Stimulated activated naive CD8-positive, alpha-beta T cell treated with anti-CD3 and anti-CD28 coated beads, Interleukin-15, Interleukin-2, amounts not matched to agents 100 ng/mL and 50 ng/mL, for 24 hours (primary cell): ENCODE data around the gene TRPM3.

Experiments
- H3K27ac Mint-ChIP-seq: one replicate; pipeline ENCODE4 v1.8.0; 2021; ENCODE audit warnings: mild to moderate bottlenecking, mixed read lengths
- H3K27me3 Mint-ChIP-seq: one replicate; pipeline ENCODE4 v1.8.0; 2021; ENCODE audit warnings: mixed read lengths
- H3K36me3 Mint-ChIP-seq: one replicate; pipeline ENCODE4 v1.8.0; 2021; ENCODE audit warnings: low read depth, mixed read lengths
- H3K4me1 Mint-ChIP-seq: one replicate; pipeline ENCODE4 v1.8.0; 2021; ENCODE audit warnings: low read depth, mixed read lengths
- H3K4me3 Mint-ChIP-seq: one replicate; pipeline ENCODE4 v1.8.0; 2021; ENCODE audit warnings: mild to moderate bottlenecking, mixed read lengths
- H3K9me3 Mint-ChIP-seq: one replicate; pipeline ENCODE4 v1.8.0; 2021; ENCODE audit warnings: mixed read lengths

TRPM3 gene

DNA sequence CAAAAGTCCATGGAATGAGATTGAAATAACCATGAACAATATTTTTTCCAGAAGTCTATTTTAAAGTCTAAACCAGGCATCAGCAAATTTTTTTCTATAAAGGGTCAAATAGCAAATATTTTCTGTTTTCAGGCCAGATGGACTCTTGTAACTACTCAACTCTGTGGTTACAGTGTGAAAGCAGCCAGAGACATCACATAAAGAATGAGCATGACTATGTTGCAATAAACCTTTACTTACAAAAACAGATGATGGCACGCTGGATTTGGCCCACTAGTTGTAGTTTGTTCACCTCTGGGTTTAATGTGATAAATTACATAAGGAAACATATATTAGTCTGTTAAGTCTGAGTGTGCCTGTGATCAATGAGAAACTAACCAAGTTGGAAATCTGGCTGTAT is 319.2 kb downstream of the TRPM3 start:
- Mint-ChIP-seq H3K27me3 (peaks cover 4% of the 10 kb centered on the region), H3K4me1 (no peaks in the 10 kb centered on the region), H3K27ac (no peak overlapping the region), H3K9me3 (no peaks in the 10 kb centered on the region), H3K36me3 (no peaks in the 10 kb centered on the region), H3K4me3 (no peak overlapping the region)

DNA sequence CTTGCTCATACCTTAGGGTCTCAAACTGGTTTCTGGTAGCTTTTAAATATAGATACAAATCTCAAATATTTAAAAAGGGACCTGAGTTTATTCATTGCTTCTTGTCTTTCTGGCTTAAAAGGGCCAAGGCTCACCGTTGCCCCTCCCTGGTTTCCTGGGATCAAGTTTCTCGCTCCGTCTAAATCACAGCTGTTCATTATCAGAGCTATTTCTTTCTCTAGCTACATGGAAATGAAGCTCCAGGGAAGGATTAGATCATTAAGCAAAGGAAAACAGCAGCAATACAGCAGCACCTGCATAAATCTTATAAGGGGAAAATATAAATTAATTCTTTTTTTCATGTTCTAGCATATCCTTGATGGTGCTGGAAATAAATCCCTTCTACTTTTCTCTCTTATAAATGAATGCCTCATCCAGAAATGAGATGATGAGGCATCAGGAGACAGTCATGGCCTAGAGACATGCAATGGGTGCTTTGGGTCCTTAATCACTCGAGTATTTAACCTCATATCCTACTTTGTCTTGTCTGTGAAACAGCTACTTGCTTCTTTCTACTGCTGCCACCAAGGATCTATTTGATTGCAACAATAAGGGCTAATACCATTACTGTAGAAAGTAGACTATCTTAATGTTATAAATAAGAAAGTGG is 320.1 kb downstream of the TRPM3 start:
- no peak overlapping the region for H3K27ac Mint-ChIP-seq
- peaks cover 4% of the 10 kb centered on the region for H3K27me3 Mint-ChIP-seq
- no peaks in the 10 kb centered on the region for H3K4me1 Mint-ChIP-seq
- H3K4me3 Mint-ChIP-seq = no peak overlapping the region
- no peaks in the 10 kb centered on the region for H3K9me3 Mint-ChIP-seq
- H3K36me3 Mint-ChIP-seq = no peaks in the 10 kb centered on the region

DNA sequence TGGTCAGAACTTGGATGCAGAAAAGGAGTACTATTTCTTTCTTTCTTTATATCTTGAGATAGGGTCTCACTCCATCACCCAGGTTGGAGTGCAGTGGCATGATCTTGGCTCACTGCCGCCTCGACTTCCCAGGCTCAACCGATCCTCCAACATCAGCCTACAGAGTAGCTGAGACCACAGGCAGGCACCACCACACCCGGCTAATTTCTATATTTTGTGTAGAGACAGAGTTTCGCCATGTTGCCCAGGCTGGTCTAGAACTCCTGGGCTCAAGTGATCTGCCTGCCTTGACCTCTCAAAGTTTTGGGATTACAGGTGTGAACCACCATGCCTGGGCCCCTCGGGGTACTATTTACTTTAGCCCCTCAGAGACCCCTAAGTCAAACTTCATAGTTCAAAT is 323.4 kb downstream of the TRPM3 start:
- H3K4me1 Mint-ChIP-seq = no peaks in the 10 kb centered on the region
- no peaks in the 10 kb centered on the region for H3K9me3 Mint-ChIP-seq
- no peak overlapping the region for H3K4me3 Mint-ChIP-seq
- H3K36me3 Mint-ChIP-seq = no peaks in the 10 kb centered on the region
- H3K27ac Mint-ChIP-seq = no peak overlapping the region
- no peaks in the 10 kb centered on the region for H3K27me3 Mint-ChIP-seq

DNA sequence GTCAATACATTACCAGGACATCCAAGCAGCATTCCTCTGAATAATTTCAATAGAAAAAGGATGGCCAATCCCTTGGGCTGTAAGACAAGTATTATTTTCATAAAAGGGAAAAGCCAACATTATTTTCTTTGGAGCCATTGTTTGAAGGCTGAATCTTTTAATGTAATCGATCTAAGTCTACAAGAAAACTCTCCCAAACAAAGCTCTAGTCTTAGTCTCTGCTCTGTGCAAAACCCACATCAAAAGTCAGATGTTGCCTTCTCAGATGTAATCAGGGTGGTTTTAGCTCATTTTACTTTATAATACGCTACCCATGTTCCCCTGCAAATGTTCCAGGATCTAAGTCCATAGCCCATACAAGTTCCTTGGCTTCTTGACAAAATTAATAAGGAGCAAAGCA is 325.6 kb downstream of the TRPM3 start:
- H3K9me3 Mint-ChIP-seq = no peaks in the 10 kb centered on the region
- no peaks in the 10 kb centered on the region for H3K4me1 Mint-ChIP-seq
- no peak overlapping the region for H3K27ac Mint-ChIP-seq
- no peaks in the 10 kb centered on the region for H3K36me3 Mint-ChIP-seq
- no peak overlapping the region for H3K4me3 Mint-ChIP-seq
- no peaks in the 10 kb centered on the region for H3K27me3 Mint-ChIP-seq

DNA sequence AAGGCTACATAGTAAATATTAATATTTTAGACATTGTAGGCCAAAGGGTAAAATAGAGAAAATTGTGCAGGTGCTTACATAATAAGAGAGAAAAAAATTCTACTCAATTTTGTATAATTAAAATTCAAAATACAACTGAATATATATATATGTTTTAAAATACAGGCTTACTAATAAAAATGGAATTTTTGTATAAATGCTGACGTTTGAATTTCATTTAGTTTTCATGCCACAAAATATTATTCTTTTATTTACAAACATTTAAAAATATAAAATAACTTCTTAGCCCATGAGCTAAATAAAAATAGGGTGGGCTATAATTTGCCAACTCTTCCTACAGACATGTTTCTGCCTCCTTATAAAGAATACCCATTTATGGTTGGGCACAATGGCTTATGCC is 328.6 kb downstream of the TRPM3 start:
- H3K4me3 Mint-ChIP-seq = no peak overlapping the region
- no peak overlapping the region for H3K27ac Mint-ChIP-seq
- no peaks in the 10 kb centered on the region for H3K9me3 Mint-ChIP-seq
- no peaks in the 10 kb centered on the region for H3K4me1 Mint-ChIP-seq
- H3K36me3 Mint-ChIP-seq = no peaks in the 10 kb centered on the region
- no peaks in the 10 kb centered on the region for H3K27me3 Mint-ChIP-seq

DNA sequence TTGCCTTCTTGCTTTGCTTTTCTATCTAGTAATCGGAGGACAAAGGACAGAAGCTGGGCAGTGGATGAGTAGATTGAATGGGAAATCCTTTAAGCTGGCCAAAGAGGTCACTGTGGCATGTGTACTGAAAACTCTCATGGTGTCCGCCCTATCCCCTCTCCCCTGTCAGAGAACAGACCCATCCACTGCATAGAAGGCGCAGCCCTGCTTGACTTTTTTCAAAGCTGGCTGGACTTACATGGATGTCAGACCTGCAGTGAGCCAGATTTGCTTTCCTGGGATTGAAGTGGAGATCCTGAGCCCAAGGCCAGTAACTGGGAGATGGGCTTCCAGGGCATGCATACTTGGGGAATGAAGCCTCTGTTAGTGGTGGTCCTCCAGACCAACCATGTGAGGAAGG is 329.5 kb downstream of the TRPM3 start:
- Mint-ChIP-seq H3K4me3 (no peak overlapping the region), H3K27me3 (no peaks in the 10 kb centered on the region), H3K36me3 (no peaks in the 10 kb centered on the region), H3K27ac (no peak overlapping the region), H3K4me1 (no peaks in the 10 kb centered on the region), H3K9me3 (no peaks in the 10 kb centered on the region)

DNA sequence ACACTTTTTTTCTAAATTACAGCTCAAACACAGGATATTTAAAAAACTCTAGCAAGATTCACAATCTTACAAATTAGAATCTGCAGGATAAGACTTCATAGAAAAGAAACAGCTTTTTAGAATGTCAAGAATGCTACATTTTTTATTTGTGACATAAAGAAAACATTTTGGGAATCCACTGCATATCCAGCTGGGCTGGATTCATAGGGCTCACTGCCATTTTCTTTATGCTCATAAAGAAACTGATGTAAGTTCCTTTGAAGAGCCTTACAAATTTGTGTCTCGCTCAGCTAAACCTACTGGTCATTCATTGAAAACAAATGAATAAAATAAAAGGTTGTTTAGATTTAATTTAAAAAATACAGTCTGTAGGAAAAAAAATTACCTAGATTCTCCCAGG is 332.3 kb downstream of the TRPM3 start:
- no peak overlapping the region for H3K4me3 Mint-ChIP-seq
- H3K27me3 Mint-ChIP-seq = no peaks in the 10 kb centered on the region
- H3K4me1 Mint-ChIP-seq = no peaks in the 10 kb centered on the region
- no peak overlapping the region for H3K27ac Mint-ChIP-seq
- no peaks in the 10 kb centered on the region for H3K9me3 Mint-ChIP-seq
- H3K36me3 Mint-ChIP-seq = no peaks in the 10 kb centered on the region

DNA sequence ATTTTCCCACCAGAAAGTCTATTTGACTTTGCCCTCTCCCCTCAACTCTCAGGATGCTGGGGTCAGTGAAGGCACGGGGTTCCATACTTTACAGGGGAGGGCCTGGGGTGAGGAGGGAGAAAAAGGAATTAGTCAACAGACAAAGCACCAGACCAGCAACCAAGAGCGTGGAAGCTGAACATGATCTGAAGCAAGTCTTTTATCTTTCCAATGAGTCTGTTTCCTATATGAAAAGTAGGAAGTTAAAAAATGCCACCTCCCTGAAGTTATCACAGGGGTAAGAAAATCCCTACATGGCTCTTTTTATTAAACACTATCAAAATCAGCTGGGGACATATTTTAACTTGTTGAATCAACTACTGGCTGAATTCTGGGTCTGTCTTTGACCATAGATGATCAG is 337.0 kb downstream of the TRPM3 start:
- no peak overlapping the region for H3K27ac Mint-ChIP-seq
- no peaks in the 10 kb centered on the region for H3K9me3 Mint-ChIP-seq
- no peaks in the 10 kb centered on the region for H3K4me1 Mint-ChIP-seq
- no peak overlapping the region for H3K4me3 Mint-ChIP-seq
- no peaks in the 10 kb centered on the region for H3K36me3 Mint-ChIP-seq
- H3K27me3 Mint-ChIP-seq = no peaks in the 10 kb centered on the region

DNA sequence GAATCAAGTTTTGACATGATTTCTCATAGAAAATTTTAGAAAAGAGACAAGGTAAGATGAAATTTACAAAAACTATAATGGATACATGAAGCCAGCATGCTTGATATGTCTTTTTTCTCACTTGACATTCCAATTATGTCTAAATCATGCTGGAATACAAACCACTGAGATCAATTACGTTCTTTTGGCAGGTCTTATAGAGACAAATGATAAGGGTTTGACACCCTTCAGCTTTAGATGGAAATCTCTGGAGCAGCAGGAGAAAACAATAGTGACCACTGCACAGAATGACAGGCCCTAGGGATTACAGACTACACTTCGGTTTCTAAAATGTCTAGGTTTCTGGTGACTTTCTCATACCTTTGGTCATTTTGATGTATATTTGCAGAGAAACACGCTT is 342.9 kb downstream of the TRPM3 start:
- no peaks in the 10 kb centered on the region for H3K27me3 Mint-ChIP-seq
- H3K36me3 Mint-ChIP-seq = no peaks in the 10 kb centered on the region
- H3K9me3 Mint-ChIP-seq = no peaks in the 10 kb centered on the region
- H3K4me3 Mint-ChIP-seq = no peak overlapping the region
- H3K27ac Mint-ChIP-seq = no peak overlapping the region
- no peaks in the 10 kb centered on the region for H3K4me1 Mint-ChIP-seq

DNA sequence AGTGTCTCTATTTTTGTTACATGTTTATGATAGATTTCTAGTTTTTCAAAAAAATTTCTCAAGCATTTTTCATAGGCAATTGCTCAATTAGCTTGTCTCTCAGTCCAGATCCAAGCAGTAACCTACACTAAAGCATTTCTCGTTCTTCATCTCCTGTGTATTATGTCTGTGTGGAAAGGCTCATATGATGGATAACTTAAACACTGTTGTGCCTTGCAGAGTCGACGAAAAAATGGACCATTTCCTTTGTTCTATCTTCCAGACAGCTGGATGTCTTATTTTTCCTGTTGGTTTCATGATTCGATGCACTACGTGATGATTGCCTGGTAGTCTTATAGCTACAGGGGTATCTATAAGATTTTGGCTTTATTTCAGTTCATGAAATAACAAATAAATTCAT is 347.8 kb downstream of the TRPM3 start:
- H3K27me3 Mint-ChIP-seq = no peaks in the 10 kb centered on the region
- no peak overlapping the region for H3K4me3 Mint-ChIP-seq
- H3K9me3 Mint-ChIP-seq = no peaks in the 10 kb centered on the region
- no peaks in the 10 kb centered on the region for H3K4me1 Mint-ChIP-seq
- no peak overlapping the region for H3K27ac Mint-ChIP-seq
- no peaks in the 10 kb centered on the region for H3K36me3 Mint-ChIP-seq

DNA sequence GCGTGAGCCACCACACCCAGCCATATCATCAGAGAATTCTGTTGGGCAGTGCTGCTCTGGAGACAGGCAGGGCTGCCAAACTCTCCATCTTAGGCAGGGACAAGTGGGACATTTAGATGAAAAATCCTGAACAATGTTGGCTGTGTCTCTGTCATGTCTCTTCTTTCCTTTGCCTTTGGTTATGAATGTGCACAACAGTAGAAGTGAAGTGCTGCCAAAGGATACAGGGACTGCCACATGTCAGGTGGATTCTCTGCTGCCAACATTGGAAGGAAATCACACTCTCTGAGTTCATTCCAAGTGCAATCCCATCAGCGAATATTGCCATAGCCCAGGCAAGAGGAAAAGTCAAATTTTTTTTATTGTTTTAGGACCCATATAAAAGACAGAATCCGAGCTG is 348.8 kb downstream of the TRPM3 start:
- no peaks in the 10 kb centered on the region for H3K36me3 Mint-ChIP-seq
- no peaks in the 10 kb centered on the region for H3K4me1 Mint-ChIP-seq
- H3K27ac Mint-ChIP-seq = no peak overlapping the region
- H3K9me3 Mint-ChIP-seq = no peaks in the 10 kb centered on the region
- H3K27me3 Mint-ChIP-seq = no peaks in the 10 kb centered on the region
- H3K4me3 Mint-ChIP-seq = no peak overlapping the region

DNA sequence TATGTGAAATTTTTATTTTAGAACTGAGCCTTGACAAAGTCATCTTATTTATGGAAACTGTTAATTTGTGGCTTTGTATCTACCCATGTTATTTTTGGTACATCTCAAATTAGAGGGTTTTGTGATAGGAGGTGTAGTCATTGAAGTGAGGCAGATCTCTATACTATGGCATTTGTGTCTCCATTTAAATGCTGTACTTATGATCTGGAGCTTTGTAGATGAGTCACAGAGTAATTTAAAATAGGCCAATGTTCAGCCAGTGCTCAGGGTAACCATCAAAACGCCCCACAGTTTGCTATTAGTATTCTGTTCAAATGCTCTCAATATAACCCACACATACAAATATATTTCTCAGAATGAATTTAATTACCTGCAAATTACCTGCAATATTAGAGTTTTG is 355.5 kb downstream of the TRPM3 start:
- H3K27me3 Mint-ChIP-seq = no peaks in the 10 kb centered on the region
- no peaks in the 10 kb centered on the region for H3K9me3 Mint-ChIP-seq
- no peaks in the 10 kb centered on the region for H3K4me1 Mint-ChIP-seq
- no peak overlapping the region for H3K27ac Mint-ChIP-seq
- H3K4me3 Mint-ChIP-seq = no peak overlapping the region
- H3K36me3 Mint-ChIP-seq = no peaks in the 10 kb centered on the region

DNA sequence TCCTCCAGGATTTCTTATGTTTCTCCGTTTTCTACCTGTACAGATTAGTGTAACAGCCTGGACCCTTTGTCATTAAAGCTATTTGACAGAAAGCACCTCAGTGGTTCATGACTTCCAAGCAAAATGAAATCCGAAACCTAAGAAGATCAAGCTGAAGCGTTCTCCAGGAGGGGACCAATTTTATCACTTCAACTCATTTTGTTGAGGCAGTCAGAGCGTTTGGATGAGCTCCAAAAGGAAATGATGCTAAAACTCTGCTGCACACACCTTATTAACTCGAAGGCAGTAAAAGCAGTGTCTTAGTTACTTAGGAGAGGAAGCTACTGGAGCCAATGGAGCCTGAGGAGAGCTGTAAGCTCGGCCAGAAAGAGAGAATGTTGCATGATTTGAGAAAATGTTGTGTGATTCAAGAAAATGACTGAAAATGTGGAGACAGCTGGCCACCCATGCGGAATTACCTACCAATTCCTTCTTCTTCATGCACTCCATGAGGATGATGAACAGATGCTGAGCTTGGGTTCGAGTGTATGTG is 360.2 kb downstream of the TRPM3 start:
- no peak overlapping the region for H3K4me3 Mint-ChIP-seq
- no peak overlapping the region for H3K27ac Mint-ChIP-seq
- H3K27me3 Mint-ChIP-seq = peaks cover 7% of the 10 kb centered on the region
- no peaks in the 10 kb centered on the region for H3K36me3 Mint-ChIP-seq
- no peaks in the 10 kb centered on the region for H3K9me3 Mint-ChIP-seq
- no peaks in the 10 kb centered on the region for H3K4me1 Mint-ChIP-seq

DNA sequence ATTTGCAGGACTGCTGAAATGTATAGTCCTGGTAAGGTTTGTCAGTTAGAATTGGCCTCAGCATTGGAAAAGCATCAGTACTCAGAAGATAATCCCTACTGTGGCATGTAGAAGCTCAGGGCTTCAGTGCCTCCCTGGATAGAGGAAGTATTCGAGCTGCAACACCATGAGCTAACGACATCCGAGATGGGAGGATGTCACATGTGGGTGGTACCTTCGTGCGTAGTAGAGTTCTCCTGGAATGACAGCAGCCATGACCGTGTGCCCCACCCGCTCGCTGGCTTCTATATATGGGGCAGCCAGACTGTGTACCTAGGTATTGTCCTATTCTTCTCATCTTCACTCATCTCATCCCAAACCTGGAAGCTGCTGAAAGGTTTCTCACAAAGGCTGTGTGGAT is 361.2 kb downstream of the TRPM3 start:
- no peaks in the 10 kb centered on the region for H3K9me3 Mint-ChIP-seq
- no peaks in the 10 kb centered on the region for H3K36me3 Mint-ChIP-seq
- H3K4me3 Mint-ChIP-seq = no peak overlapping the region
- H3K27me3 Mint-ChIP-seq = peaks cover 7% of the 10 kb centered on the region
- no peaks in the 10 kb centered on the region for H3K4me1 Mint-ChIP-seq
- H3K27ac Mint-ChIP-seq = no peak overlapping the region

DNA sequence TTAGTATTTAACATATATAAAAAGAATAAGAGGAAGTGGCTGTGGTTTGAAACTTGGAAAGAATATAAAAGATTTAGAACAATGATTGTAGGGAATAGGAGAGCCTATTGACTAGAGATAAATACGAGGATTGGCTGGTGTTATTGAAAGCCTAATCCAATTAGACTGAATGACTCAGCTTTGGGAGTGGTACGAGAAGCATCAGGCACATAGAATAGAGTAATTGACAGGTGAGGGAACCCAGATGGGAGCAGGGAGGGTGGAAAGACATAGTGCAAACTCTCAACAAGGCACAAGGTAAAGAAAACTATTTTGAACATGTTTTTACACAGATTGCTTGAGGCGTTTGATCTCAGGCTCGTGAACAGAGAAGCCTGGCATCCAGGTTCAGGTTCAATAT is 368.1 kb downstream of the TRPM3 start:
- no peaks in the 10 kb centered on the region for H3K9me3 Mint-ChIP-seq
- H3K27ac Mint-ChIP-seq = no peak overlapping the region
- H3K36me3 Mint-ChIP-seq = no peaks in the 10 kb centered on the region
- H3K4me3 Mint-ChIP-seq = no peak overlapping the region
- no peaks in the 10 kb centered on the region for H3K4me1 Mint-ChIP-seq
- peaks cover 7% of the 10 kb centered on the region for H3K27me3 Mint-ChIP-seq

DNA sequence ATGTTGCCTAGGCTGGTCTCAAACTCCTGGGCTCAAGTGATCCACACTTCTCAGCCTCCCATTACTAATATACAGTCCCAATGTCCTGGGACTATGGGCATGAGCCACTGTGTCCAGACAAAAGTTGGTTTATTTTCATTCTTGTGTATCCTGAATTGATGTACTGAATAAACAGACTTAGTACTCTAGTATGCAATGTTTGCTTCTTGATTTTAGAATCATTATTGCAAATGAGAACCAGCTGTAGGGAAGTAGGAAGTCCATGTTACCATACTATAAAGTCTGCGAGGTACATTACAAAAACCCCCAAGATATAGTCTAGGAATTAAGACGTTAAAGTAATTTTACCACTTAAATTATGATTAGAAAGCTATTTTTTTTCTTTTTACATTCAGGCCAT is 372.4 kb downstream of the TRPM3 start:
- Mint-ChIP-seq H3K4me3 (no peak overlapping the region), H3K36me3 (no peaks in the 10 kb centered on the region), H3K9me3 (no peaks in the 10 kb centered on the region), H3K4me1 (no peaks in the 10 kb centered on the region), H3K27ac (no peak overlapping the region), H3K27me3 (no peaks in the 10 kb centered on the region)
